ENCODE results near the gene PTPMT1.

Gene PTPMT1

GRCh38 chr11:47616726-47617416, 51.5 kb downstream of the PTPMT1 start:
- DNase-seq = no peak

GRCh38 chr11:47617417-47617809, 52.0 kb downstream of the PTPMT1 start:
- no peak for DNase-seq

DNA sequence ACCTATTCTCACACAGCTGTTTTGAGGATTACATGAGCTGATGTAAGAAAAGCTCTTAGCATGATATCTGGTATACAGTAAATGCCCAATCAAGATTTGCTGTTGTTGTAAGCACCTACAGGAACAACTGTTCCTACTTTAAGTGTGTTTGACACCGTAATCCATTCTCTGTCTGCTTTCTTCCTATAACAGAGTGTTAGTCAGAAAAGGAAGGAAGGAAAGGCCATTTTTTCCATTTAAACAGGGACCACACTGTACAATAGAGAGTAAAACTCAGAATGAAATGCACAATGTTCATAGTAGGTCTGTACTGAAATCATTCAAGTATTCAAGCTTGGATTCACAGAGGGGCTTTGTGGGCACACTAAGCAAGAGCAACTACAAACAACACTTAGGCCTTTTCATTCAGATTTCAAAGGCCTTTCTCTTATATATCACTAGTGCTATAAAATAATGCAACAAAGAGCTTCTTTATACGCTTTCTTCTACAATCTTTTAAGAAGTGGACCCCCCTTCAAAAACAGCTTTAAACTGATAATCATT, 55.5 kb downstream of the PTPMT1 start:
- DNase-seq = no peak
